Stimulated activated naive B cell treated with anti-CD40 and anti-IgM and Interleukin-4, amounts not matched to agents 10 μg/mL and 1 μg/mL and 100 μg/mL, for 72 hours (primary cell): ENCODE data around the gene GJA10.

Experiments used
- ATAC-seq, 2 donors: fragments of 150-1000 bp; cut with Tn5 transposase; replicated peaks; 2 replicates each; pipeline ENCODE4 v1.10.0; 2021; ENCODE audit warnings: moderate library complexity in 1 of 2
- DNase-seq: peaks from one replicate; pipeline ENCODE4 v3.0.0; 2021
- H3K27ac Mint-ChIP-seq: one replicate; pipeline ENCODE4 v1.8.0; 2022; ENCODE audit warnings: mild to moderate bottlenecking, mixed read lengths
- H3K27me3 Mint-ChIP-seq, 2 donors: one replicate each; pipeline ENCODE4 v1.8.0; 2022; ENCODE audit warnings: mixed read lengths in 2 of 2
- H3K36me3 Mint-ChIP-seq, 2 donors: one replicate each; pipeline ENCODE4 v1.8.0; 2022; ENCODE audit warnings: mixed read lengths in 2 of 2, mild to moderate bottlenecking in 1 of 2
- H3K4me1 Mint-ChIP-seq, 2 donors: one replicate each; pipeline ENCODE4 v1.8.0; 2022; ENCODE audit warnings: mixed read lengths in 2 of 2, mild to moderate bottlenecking in 1 of 2
- H3K4me3 Mint-ChIP-seq, 2 donors: one replicate each; pipeline ENCODE4 v1.8.0; 2022; ENCODE audit warnings: mild to moderate bottlenecking in 2 of 2, mixed read lengths in 2 of 2, moderate library complexity in 1 of 2
- H3K9me3 Mint-ChIP-seq, 2 donors: one replicate each; pipeline ENCODE4 v1.8.0; 2022; ENCODE audit warnings: mixed read lengths in 2 of 2, mild to moderate bottlenecking in 1 of 2

Gene GJA10

DNA sequence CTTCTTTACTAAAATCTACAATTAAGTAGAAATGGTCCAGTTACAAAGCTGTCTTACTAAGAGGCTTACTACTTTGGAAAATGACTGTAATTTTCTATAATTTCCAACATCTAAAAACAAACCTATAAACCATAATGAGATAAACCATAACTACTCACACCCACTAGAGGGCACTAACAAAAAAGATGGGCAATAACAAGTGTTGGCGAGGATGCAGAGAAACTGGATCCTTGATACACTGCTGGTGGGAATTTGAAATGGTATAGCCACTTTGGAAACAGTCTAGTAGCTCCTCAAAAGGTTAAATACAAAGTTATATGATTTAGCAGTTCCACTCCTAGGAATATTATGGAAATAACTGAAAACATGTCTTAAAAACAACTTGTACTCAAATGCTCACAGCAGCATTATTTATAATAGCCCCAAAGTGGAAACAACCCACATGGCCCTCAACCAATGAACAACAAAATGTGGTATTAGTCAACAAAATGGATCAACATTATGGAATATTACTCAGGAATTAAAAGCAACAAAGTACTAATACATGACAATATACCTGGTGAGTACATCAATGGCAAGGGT, 50.6 kb downstream of the GJA10 start:
- DNase-seq: no peak
- Mint-ChIP-seq H3K27ac (peak overlapping the region; percentile 91), H3K27me3 (no peaks in the 10 kb centered on the region), H3K36me3 (peaks cover 64 to 79% of the 10 kb centered on the region in 2 donors), H3K9me3 (no peaks in the 10 kb centered on the region), H3K4me1 (peaks cover 39 to 77% of the 10 kb centered on the region in 2 donors), H3K4me3 (no peak overlapping the region)
- ATAC-seq: peak in 1 of 2 donors; percentile 35
